Retinal pigment epithelial cell (primary cell): ENCODE results near the gene KCNAB2.

Experiments used
- DNase-seq: peaks from one replicate; pipeline ENCODE4 v3.0.0-alpha.2; 2010; ENCODE audit warnings: low read depth
- H3K4me3 ChIP-seq: 2 replicates; pipeline ENCODE4 v1.5.1; 2011; ENCODE audit warnings: mild to moderate bottlenecking, low read length, control low read depth, moderate library complexity
- CTCF ChIP-seq: conservative IDR thresholded peaks from 2 replicates; pipeline ENCODE4 v1.5.1; 2011; ENCODE audit warnings: low read depth, low read length, control low read depth, inconsistent platforms

KCNAB2 gene

GRCh38 chr1:6101826-6102531, 56.3 kb downstream of the KCNAB2 start:
- DNase-seq, result no peak
- H3K4me3 ChIP-seq, result no peak overlapping the region
- TF ChIP-seq CTCF, result no peak

- H3K4me3 ChIP-seq, result no peak overlapping the region
- no peak for DNase-seq
- no peak for TF ChIP-seq CTCF
These were observed 56.8 kb downstream of the KCNAB2 start for GRCh38 chr1:6102532-6102845.

GRCh38 chr1:6103111-6103853, 57.6 kb downstream of the KCNAB2 start:
- no peak for TF ChIP-seq CTCF
- no peak overlapping the region for H3K4me3 ChIP-seq
- DNase-seq, result no peak

- no peak for DNase-seq
- no peak overlapping the region for H3K4me3 ChIP-seq
- TF ChIP-seq CTCF, result no peak
These were observed 58.3 kb downstream of the KCNAB2 start for GRCh38 chr1:6103854-6104530.

- no peak overlapping the region for H3K4me3 ChIP-seq
- no peak for TF ChIP-seq CTCF
- no peak for DNase-seq
These were observed 58.9 kb downstream of the KCNAB2 start for GRCh38 chr1:6104631-6105030.

- no peak for DNase-seq
- no peak overlapping the region for H3K4me3 ChIP-seq
- TF ChIP-seq CTCF, result no peak
These were observed 59.6 kb downstream of the KCNAB2 start for GRCh38 chr1:6105218-6105679.
